GM12865 (cell line): ENCODE measurements around the gene TBC1D7.

Source experiments
- DNase-seq: peaks from one replicate; pipeline ENCODE4 v3.0.0; 2010; ENCODE audit warnings: low read depth
- H3K4me3 ChIP-seq: 2 replicates; pipeline ENCODE4 v1.5.1; 2011; ENCODE audit warnings: mild to moderate bottlenecking, low read depth, low read length, control low read depth
- TF ChIP-seq, protein P1 (sequence below): IDR thresholded peaks from 2 replicates; pipeline ENCODE4 v1.5.1; 2011; ENCODE audit warnings: low read length, control low read depth, low read depth, inconsistent platforms; ENCODE audit not compliant: insufficient read depth; ENCODE audit errors: missing control alignments

Gene TBC1D7

DNA sequence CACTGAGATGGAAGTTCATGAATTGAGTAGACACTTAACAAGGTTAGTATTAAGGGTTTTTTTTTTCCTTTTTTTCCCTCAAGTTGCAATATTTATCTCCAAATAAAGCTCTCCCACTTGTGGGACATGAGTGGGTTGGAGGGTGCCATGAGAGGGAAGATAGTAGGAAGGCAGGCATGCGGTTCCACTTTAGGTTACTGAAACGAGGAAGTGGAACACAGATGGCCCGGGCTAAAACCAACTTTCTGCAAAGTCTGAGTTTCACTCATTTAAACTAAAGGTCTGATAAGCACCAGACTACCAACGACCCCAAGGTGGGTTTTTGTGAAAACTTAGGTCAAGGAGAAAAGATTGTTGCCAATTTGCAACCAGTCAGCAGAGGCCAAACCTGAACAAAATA is 42.2 kb downstream of the TBC1D7 start:
- H3K4me3 ChIP-seq: no peak overlapping the region
- no peak for DNase-seq
- TF ChIP-seq, protein P1, sequence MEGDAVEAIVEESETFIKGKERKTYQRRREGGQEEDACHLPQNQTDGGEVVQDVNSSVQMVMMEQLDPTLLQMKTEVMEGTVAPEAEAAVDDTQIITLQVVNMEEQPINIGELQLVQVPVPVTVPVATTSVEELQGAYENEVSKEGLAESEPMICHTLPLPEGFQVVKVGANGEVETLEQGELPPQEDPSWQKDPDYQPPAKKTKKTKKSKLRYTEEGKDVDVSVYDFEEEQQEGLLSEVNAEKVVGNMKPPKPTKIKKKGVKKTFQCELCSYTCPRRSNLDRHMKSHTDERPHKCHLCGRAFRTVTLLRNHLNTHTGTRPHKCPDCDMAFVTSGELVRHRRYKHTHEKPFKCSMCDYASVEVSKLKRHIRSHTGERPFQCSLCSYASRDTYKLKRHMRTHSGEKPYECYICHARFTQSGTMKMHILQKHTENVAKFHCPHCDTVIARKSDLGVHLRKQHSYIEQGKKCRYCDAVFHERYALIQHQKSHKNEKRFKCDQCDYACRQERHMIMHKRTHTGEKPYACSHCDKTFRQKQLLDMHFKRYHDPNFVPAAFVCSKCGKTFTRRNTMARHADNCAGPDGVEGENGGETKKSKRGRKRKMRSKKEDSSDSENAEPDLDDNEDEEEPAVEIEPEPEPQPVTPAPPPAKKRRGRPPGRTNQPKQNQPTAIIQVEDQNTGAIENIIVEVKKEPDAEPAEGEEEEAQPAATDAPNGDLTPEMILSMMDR: no peak

DNA sequence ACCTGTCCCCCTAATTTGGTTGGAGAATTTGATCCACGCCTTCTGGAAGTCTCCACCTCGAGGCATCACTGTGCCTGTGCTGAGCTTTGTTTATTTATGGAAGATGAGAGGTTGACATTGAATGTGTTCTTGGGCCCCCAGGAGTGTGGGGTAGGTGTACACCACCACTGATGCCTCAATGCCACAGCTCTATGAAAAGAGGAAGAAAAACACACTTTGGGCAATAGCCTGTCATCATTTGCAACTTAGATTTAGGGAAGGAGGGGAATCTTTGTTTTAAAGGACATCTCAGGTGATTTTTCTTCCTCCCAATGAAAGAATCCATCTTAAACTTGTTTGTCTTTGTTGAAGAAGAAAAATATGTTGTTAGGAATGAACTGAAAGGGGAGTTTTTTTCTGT is 42.6 kb downstream of the TBC1D7 start:
- H3K4me3 ChIP-seq: no peak overlapping the region
- no peak for DNase-seq
- TF ChIP-seq, protein P1: no peak

DNA sequence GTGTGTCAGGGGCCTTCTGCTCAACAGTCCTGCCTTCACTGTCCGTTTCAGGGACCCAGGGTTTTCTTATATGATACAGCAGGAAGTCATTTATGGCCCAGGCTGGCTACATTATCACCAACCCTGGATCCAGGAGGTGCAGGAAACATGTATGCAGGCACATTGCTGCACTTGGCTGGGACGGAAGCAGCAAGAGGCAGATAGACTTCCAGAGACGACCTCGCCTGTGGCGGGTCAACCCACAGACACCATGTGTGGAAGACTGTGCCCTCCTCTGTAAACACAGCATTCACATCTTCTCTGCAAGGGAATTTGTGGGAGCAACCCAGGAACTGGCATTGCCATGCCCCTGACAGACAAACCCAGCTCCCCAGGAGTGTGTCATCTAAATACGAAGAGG is 43.7 kb downstream of the TBC1D7 start:
- DNase-seq: no peak
- H3K4me3 ChIP-seq: no peak overlapping the region
- TF ChIP-seq, protein P1: no peak

DNA sequence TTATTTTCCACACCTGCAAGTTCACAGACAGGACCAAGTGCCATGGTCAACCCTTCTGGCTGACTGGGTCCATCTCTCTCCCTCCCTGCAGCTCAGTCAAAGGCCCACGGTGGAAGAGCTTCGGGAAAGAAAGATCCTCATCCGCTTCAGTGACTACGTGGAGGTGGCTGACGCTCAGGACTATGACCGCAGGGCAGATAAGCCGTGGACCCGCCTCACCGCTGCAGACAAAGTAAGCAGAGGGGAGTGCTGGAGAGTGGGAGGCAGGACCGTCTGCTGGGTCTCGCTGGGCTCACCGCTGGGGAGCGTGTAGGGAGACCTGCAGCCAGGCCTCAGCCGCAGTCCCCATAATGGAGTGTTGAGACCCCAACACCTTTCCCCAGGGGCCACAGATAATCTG is 45.0 kb downstream of the TBC1D7 start:
- TF ChIP-seq, protein P1: no peak
- no peak overlapping the region for H3K4me3 ChIP-seq
- DNase-seq: no peak

DNA sequence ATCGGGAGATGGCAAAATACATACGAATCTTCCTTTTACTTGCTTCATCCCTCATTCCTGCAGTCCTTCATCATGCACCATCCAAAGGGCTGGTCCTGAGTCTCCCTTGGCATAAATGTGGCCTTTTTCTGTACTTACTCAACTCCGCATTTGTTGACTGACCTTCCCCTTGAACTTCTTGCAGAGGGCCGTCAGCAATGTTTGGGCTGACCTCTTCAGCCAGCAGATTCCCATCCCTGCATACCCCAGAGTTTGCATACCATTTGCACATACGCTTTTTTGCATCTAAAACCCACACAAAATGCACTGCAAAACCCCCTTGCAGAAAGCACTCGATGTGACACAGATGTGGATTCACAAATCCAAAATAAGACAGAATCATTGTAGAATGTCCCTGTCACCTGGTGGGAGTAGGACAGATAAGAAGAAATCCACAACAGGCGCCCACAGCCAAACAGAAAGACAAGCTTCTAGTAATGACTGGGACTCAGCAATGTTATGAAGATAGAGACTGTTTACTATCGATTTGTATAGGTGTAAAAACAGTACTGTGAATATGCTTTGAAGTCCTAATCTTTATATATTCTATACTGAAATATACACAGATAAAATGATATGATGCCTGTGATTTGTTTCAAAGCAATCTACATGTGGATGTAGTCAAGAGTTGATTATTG is 45.8 kb downstream of the TBC1D7 start:
- DNase-seq: no peak
- no peak overlapping the region for H3K4me3 ChIP-seq
- TF ChIP-seq, protein P1: no peak

DNA sequence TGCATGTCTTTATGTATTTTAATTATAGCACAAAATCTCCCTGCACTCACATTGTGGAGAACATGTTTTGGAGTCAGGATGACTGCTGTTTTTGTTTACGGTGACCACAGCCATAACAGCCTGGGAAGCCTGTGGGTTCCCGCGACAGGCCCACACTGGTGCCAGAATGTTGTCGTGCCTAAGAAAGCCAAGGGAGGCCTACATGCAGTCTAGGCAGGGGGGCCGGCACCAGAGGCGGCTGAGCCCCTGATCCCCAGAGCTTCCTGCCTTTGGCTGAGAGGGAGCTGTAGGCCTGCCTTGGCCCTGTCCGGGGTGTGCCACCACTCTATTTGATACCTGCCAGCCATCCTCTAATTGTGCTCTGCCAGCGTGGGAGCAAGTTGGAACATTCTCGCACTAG is 46.7 kb downstream of the TBC1D7 start:
- no peak for DNase-seq
- no peak overlapping the region for H3K4me3 ChIP-seq
- TF ChIP-seq, protein P1: no peak

DNA sequence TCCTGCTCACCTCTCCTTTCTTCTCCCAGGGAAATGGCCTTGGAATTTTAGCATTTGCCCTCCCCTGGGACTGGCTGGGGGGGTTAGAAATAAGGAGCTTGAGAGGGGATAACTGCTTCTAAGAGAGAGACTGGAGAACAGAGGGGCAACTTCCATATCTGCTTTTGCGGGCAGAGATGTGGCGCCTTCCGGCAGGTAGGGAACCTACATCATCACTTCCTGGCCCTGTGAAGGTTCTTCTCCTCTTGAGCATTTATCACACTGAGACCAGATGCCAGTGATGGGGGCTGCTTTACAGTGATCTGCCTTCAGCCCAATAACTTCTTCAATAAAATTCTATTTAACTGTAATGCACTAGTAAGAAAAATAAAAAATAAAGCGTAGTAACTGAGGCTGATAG is 48.1 kb downstream of the TBC1D7 start:
- no peak overlapping the region for H3K4me3 ChIP-seq
- TF ChIP-seq, protein P1: no peak

More for the DNA sequence above, 48.1 kb downstream of the TBC1D7 start:
- DNase-seq: no peak
